SHP77 treated with DMSO at 0.1 percent for 48 hours (cell line): ENCODE data around the gene TIMM44.
"Not testable (repeated sequence)": the region's sequence is repeated elsewhere in the genome, so short reads cannot be mapped to it uniquely, and the experiment has no call there.

ENCODE experiments used
- DNase-seq: peaks from one replicate; lab custom pipeline; 2025; lab: John Stamatoyannopoulos, UW

The TIMM44 gene

GRCh38 chr19:7925171-7925851, 18.2 kb downstream of the TIMM44 start:
- DNase-seq: peak; percentile 39

- no peak for DNase-seq
These were observed 18.8 kb downstream of the TIMM44 start for GRCh38 chr19:7924651-7925170.

- no peak for DNase-seq
These were observed 19.2 kb downstream of the TIMM44 start for GRCh38 chr19:7924241-7924640.

GRCh38 chr19:7923295-7924191, 19.9 kb downstream of the TIMM44 start:
- DNase-seq: no peak

- DNase-seq: no peak
These were observed 20.6 kb downstream of the TIMM44 start for GRCh38 chr19:7922836-7923195.

GRCh38 chr19:7921967-7922835, 21.3 kb downstream of the TIMM44 start:
- no peak for DNase-seq

GRCh38 chr19:7921302-7921966, 22.0 kb downstream of the TIMM44 start:
- no peak for DNase-seq

GRCh38 chr19:7920519-7921301, 22.8 kb downstream of the TIMM44 start:
- peak; percentile 88 for DNase-seq

GRCh38 chr19:7919610-7920518, 23.6 kb downstream of the TIMM44 start, which contains the start of gene SNAPC2:
Gene SNAPC2 (plus strand): TSS chr19:7920338. CDS start chr19:7920367, 29 bp downstream.
- peak; percentile 79 for DNase-seq

GRCh38 chr19:7918615-7919421, 24.6 kb downstream of the TIMM44 start:
- no peak for DNase-seq

- not testable (repeated sequence) for DNase-seq
These were observed 25.3 kb downstream of the TIMM44 start for GRCh38 chr19:7918062-7918614.

- DNase-seq: peak; percentile 6
These were observed 26.0 kb downstream of the TIMM44 start for GRCh38 chr19:7917267-7918061.

GRCh38 chr19:7916955-7917266, 26.6 kb downstream of the TIMM44 start:
- no peak for DNase-seq

- no peak for DNase-seq
These were observed 27.1 kb downstream of the TIMM44 start for GRCh38 chr19:7916103-7916954.

- no peak for DNase-seq
These were observed 28.0 kb downstream of the TIMM44 start for GRCh38 chr19:7915250-7916102.

- DNase-seq: no peak
These were observed 28.8 kb downstream of the TIMM44 start, which contains the start of gene TGFBR3L for GRCh38 chr19:7914598-7915045. Gene TGFBR3L (plus strand): TSS chr19:7914830.
